K562 (cell line): ENCODE results near the gene REM1. TPM values are rescaled to one million over a fixed set of nuclear protein-coding genes. Genes with fewer than 3 reads are reported as not detected.

Source experiments
- BHLHE40 ChIP-seq: IDR thresholded peaks from 2 replicates; pipeline ENCODE4 v1.6.1; 2011; ENCODE audit warnings: low read length, improper control_type of control experiment
- FOXJ3 ChIP-seq: sonication (generic); formaldehyde crosslinking; IDR thresholded peaks from 2 replicates; pipeline ENCODE4 v1.4.0; 2020; ENCODE audit warnings: mild to moderate bottlenecking, missing genetic modification reagents
- JUND ChIP-seq, 2 experiments: IDR thresholded peaks; 2 replicates in 1 of 2; 3 replicates in 1 of 2; pipeline ENCODE4 v1.6.1; 2011; ENCODE audit warnings: borderline replicate concordance in 2 of 2, low read depth in 2 of 2, low read length in 2 of 2, improper control_type of control experiment in 1 of 2, missing biosample characterization in 1 of 2, missing genetic modification characterization in 1 of 2, missing genetic modification reagents in 1 of 2
- L3MBTL2 ChIP-seq: fragments of 450-650 bp; IDR thresholded peaks from 2 replicates; pipeline ENCODE4 v1.6.1; 2016; ENCODE audit warnings: mild to moderate bottlenecking, moderate library complexity
- NFATC3 ChIP-seq: fragments of 450-650 bp; IDR thresholded peaks from 2 replicates; pipeline ENCODE4 v1.6.1; 2017; ENCODE audit warnings: mild to moderate bottlenecking
- RAD51 ChIP-seq: fragments of 450-650 bp; IDR thresholded peaks from 2 replicates; pipeline ENCODE4 v1.7.1; 2016; ENCODE audit warnings: low read depth, mild to moderate bottlenecking, borderline replicate concordance
- RCOR1 ChIP-seq, 2 experiments: IDR thresholded peaks; 2 replicates each; pipeline ENCODE4 v1.6.1; 2012; ENCODE audit warnings: low read depth in 2 of 2, low read length in 2 of 2, borderline replicate concordance in 1 of 2, improper control_type of control experiment in 1 of 2
- SIRT6 ChIP-seq: IDR thresholded peaks from one replicate; pipeline ENCODE4 v1.6.1; 2012; ENCODE audit warnings: low read depth, mild to moderate bottlenecking, control low read depth, inconsistent platforms, low read length, moderate library complexity
- SNIP1 ChIP-seq: fragments of 450-650 bp; IDR thresholded peaks from 2 replicates; pipeline ENCODE4 v1.7.1; 2017; ENCODE audit warnings: low read depth, mild to moderate bottlenecking
- TEAD2 ChIP-seq: fragments of 450-650 bp; IDR thresholded peaks from 2 replicates; pipeline ENCODE4 v1.6.1; 2016; ENCODE audit warnings: missing genetic modification characterization, control low read depth, missing compliant biosample characterization
- USF1 ChIP-seq: sonication (generic); formaldehyde crosslinking; IDR thresholded peaks from 2 replicates; pipeline ENCODE4 v1.9.0; 2022; ENCODE audit warnings: mild to moderate bottlenecking, missing genetic modification reagents
- ZNF780A ChIP-seq: fragments of 250-450 bp; sonication (Bioruptor Pico); IDR thresholded peaks from 2 replicates; pipeline ENCODE4 v1.5.0; 2021; ENCODE audit warnings: mild to moderate bottlenecking
- polyA plus RNA-seq, 8 experiments: library from polyadenylated mRNA; depleted of rRNA in 4 of 8; stranded (reverse) in 5 of 8; unstranded in 3 of 8; fragments of >200 nt; fragmentation: Nextera tagmentation in 2 of 8; fragmentation: Illumina TruSeq in 1 of 8; extraction: Ambion mirVana in 2 of 8; extraction: Trizol in 1 of 8; gene quantifications; 2 replicates each; pipeline versions ENCODE4 v1.2.1 to v1.2.3, GENCODE V29; 2011 to 2014; ENCODE audit warnings: inconsistent platforms in 1 of 8, missing spikeins in 1 of 8
- total RNA-seq, 7 experiments: library from RNA; depleted of rRNA in 6 of 7; stranded (reverse); fragments of >200 nt in 6 of 7; fragmentation: Illumina TruSeq in 2 of 7; extraction: Trizol in 2 of 7; gene quantifications; 2 replicates each; pipeline versions ENCODE4 v1.2.1 to v1.2.3, GENCODE V29; 2011 to 2021; ENCODE audit warnings: low replicate concordance in 1 of 7
- TF ChIP-seq, protein P1 (sequence below), 2 experiments: fragments of 450-650 bp; formaldehyde crosslinking in 1 of 2; IDR thresholded peaks; 2 replicates each; pipeline versions ENCODE4 v1.4.0 to v1.6.1; 2014 to 2020; ENCODE audit warnings: mild to moderate bottlenecking in 2 of 2, borderline replicate concordance in 1 of 2, low read depth in 1 of 2
- TF ChIP-seq, protein P2 (sequence below): sonication (generic); formaldehyde crosslinking; IDR thresholded peaks from 2 replicates; pipeline ENCODE4 v1.8.1; 2023; ENCODE audit warnings: missing genetic modification reagents, mild to moderate bottlenecking, borderline replicate concordance

The REM1 gene
- total and polyA plus RNA-seq, 9 of the 15 experiments (the other 6 are each of a cell fraction or from before 2014, with no cell fraction given): not detected

DNA sequence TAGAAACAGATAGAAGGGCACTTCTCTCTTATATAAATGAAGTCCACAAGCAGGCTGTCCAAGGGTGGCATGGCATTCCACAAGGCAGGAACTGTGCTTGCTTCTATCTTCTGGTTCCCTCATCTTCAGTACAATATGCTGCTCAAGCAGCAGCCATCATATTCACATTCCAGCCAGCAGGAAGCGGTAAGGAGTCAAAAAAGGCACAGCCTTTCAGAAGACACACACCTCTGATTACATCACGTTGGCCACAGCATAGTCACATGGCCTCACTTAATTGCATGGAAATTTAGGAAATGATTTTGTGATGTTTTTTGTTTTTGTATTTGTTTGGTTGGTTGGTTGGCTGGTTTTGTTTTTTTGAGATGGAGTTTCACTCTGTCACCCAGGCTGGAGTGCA lies 19.0 kb downstream of the REM1 start (continued):
- TF ChIP-seq, protein P1, sequence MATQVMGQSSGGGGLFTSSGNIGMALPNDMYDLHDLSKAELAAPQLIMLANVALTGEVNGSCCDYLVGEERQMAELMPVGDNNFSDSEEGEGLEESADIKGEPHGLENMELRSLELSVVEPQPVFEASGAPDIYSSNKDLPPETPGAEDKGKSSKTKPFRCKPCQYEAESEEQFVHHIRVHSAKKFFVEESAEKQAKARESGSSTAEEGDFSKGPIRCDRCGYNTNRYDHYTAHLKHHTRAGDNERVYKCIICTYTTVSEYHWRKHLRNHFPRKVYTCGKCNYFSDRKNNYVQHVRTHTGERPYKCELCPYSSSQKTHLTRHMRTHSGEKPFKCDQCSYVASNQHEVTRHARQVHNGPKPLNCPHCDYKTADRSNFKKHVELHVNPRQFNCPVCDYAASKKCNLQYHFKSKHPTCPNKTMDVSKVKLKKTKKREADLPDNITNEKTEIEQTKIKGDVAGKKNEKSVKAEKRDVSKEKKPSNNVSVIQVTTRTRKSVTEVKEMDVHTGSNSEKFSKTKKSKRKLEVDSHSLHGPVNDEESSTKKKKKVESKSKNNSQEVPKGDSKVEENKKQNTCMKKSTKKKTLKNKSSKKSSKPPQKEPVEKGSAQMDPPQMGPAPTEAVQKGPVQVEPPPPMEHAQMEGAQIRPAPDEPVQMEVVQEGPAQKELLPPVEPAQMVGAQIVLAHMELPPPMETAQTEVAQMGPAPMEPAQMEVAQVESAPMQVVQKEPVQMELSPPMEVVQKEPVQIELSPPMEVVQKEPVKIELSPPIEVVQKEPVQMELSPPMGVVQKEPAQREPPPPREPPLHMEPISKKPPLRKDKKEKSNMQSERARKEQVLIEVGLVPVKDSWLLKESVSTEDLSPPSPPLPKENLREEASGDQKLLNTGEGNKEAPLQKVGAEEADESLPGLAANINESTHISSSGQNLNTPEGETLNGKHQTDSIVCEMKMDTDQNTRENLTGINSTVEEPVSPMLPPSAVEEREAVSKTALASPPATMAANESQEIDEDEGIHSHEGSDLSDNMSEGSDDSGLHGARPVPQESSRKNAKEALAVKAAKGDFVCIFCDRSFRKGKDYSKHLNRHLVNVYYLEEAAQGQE (IDR thresholded peaks at IDR 0.05; ENCODE audit: borderline replicate concordance): peak; percentile 24; the same call in 1 of the 2 replicates
- TF ChIP-seq, protein P1 (CRISPR knock-in tag; IDR thresholded peaks at IDR 0.05; ENCODE audit: low read depth): no peak
- TF ChIP-seq NFATC3 (no peak), BHLHE40 (0 out of 2 replicates have a peak, but pooled peaks have one; percentile 10), ZNF780A (CRISPR knock-in tag) (no peak), FOXJ3 (no peak), RAD51 (peak; percentile 81), RCOR1 (IDR thresholded peaks at IDR 0.05; ENCODE audit: borderline replicate concordance in 1 of 2, low read depth in 2 of 2, low read length in 2 of 2) (peak; percentile 20 to 45; a peak in 2 of 4 replicates), SNIP1 (no peak), TEAD2 (tag) (peak; percentile 100), USF1 (CRISPR knock-in tag) (peak; percentile 75), SIRT6 (no peak), L3MBTL2 (peak; percentile 57), JUND (IDR thresholded peaks at IDR 0.05; ENCODE audit: borderline replicate concordance, low read depth, low read length) (peak; percentile 54; the same call in 1 of the 2 replicates), JUND (tag; IDR thresholded peaks at IDR 0.05; ENCODE audit: borderline replicate concordance, low read depth, low read length) (no peak)
- TF ChIP-seq, protein P2, sequence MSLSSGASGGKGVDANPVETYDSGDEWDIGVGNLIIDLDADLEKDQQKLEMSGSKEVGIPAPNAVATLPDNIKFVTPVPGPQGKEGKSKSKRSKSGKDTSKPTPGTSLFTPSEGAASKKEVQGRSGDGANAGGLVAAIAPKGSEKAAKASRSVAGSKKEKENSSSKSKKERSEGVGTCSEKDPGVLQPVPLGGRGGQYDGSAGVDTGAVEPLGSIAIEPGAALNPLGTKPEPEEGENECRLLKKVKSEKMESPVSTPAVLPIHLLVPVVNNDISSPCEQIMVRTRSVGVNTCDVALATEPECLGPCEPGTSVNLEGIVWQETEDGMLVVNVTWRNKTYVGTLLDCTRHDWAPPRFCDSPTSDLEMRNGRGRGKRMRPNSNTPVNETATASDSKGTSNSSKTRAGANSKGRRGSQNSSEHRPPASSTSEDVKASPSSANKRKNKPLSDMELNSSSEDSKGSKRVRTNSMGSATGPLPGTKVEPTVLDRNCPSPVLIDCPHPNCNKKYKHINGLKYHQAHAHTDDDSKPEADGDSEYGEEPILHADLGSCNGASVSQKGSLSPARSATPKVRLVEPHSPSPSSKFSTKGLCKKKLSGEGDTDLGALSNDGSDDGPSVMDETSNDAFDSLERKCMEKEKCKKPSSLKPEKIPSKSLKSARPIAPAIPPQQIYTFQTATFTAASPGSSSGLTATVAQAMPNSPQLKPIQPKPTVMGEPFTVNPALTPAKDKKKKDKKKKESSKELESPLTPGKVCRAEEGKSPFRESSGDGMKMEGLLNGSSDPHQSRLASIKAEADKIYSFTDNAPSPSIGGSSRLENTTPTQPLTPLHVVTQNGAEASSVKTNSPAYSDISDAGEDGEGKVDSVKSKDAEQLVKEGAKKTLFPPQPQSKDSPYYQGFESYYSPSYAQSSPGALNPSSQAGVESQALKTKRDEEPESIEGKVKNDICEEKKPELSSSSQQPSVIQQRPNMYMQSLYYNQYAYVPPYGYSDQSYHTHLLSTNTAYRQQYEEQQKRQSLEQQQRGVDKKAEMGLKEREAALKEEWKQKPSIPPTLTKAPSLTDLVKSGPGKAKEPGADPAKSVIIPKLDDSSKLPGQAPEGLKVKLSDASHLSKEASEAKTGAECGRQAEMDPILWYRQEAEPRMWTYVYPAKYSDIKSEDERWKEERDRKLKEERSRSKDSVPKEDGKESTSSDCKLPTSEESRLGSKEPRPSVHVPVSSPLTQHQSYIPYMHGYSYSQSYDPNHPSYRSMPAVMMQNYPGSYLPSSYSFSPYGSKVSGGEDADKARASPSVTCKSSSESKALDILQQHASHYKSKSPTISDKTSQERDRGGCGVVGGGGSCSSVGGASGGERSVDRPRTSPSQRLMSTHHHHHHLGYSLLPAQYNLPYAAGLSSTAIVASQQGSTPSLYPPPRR (CRISPR knock-in tag): no peak
